PC-3 (cell line): ENCODE measurements around the gene RABGAP1L. TPM values are rescaled to one million over a fixed set of nuclear protein-coding genes. Genes with fewer than 3 reads are reported as not detected.

Source experiments
- ATAC-seq: fragments of 200-7000 bp; cut with Tn5 transposase; 2 replicates; pipeline ENCODE4 v1.9.1; 2020; ENCODE audit warnings: mild to moderate bottlenecking, moderate library complexity
- Bru-seq: library from RNA; stranded (reverse); fragments of 400-500 nt; gene quantifications from one replicate; lab custom pipeline; 2021; lab: Mats Ljungman, UMichigan
- BruChase-seq, 2 experiments: library from RNA; stranded (reverse); fragments of 400-500 nt; gene quantifications; one replicate each; lab custom pipeline; 2021; lab: Mats Ljungman, UMichigan
- BruUV-seq: library from RNA; stranded (reverse); fragments of 400-500 nt; replicated peaks from 2 replicates; lab custom pipeline; 2021; lab: Mats Ljungman, UMichigan
- CTCF ChIA-PET: fragments of 300-600 bp; sonication (Branson Sonifier 250); formaldehyde crosslinking; loops from one replicate; lab custom pipeline; 2022; ENCODE audit warnings: antibody characterized with exemption; lab: Charles Lee
- POLR2A ChIA-PET: fragments of 300-600 bp; sonication (Branson Sonifier 250); formaldehyde crosslinking; loops from one replicate; lab custom pipeline; 2022; ENCODE audit warnings: antibody characterized with exemption; ENCODE audit not compliant: unreplicated experiment; lab: Charles Lee
- DNase-seq: peaks from one replicate; pipeline ENCODE4 v3.0.0-alpha.2; 2015
- H2AFZ ChIP-seq: fragments of 300-600 bp; sonication (generic); 2 replicates; pipeline ENCODE4 v1.6.0; 2016; ENCODE audit warnings: antibody characterized with exemption, low read length
- H3F3A ChIP-seq: fragments of 300-600 bp; sonication (generic); one replicate; pipeline ENCODE4 v1.6.0; 2017; ENCODE audit warnings: antibody characterized with exemption, low read length, control low read depth, mild to moderate bottlenecking; ENCODE audit not compliant: unreplicated experiment
- H3K27ac ChIP-seq: fragments of 300-600 bp; sonication (generic); 2 replicates; pipeline ENCODE4 v1.5.1; 2016; ENCODE audit warnings: mild to moderate bottlenecking, low read length
- H3K27me3 ChIP-seq: fragments of 300-600 bp; sonication (generic); 2 replicates; pipeline ENCODE4 v1.6.1; 2016; ENCODE audit warnings: low read length, mixed read lengths
- H3K36me3 ChIP-seq: fragments of 300-600 bp; sonication (generic); 2 replicates; pipeline ENCODE4 v1.6.1; 2016; ENCODE audit warnings: low read depth, mixed run types, low read length, mixed read lengths
- H3K4me1 ChIP-seq: fragments of 300-600 bp; sonication (generic); 2 replicates; pipeline ENCODE4 v1.5.1; 2016; ENCODE audit warnings: low read length; ENCODE audit not compliant: insufficient read depth
- H3K4me2 ChIP-seq: fragments of 300-600 bp; sonication (generic); 2 replicates; pipeline ENCODE4 v1.6.0; 2016; ENCODE audit warnings: low read length
- H3K4me3 ChIP-seq: fragments of 300-600 bp; sonication (generic); 2 replicates; pipeline ENCODE4 v1.5.1; 2016; ENCODE audit warnings: mild to moderate bottlenecking, low read length, mixed read lengths
- H3K79me2 ChIP-seq: fragments of 300-600 bp; sonication (generic); 2 replicates; pipeline ENCODE4 v1.6.1; 2017; ENCODE audit warnings: low read length, mixed read lengths
- H3K9ac ChIP-seq: fragments of 300-600 bp; sonication (generic); 2 replicates; pipeline ENCODE4 v1.6.0; 2016; ENCODE audit warnings: mild to moderate bottlenecking, low read length
- H3K9me2 ChIP-seq: fragments of 300-600 bp; sonication (generic); replicated peaks from 2 replicates; pipeline ENCODE4 v1.6.1; 2016; ENCODE audit warnings: mixed run types, low read length, mixed read lengths
- H3K9me3 ChIP-seq: fragments of 300-600 bp; sonication (generic); 2 replicates; pipeline ENCODE4 v1.6.1; 2016; ENCODE audit warnings: low read length, mixed read lengths
- H4K20me1 ChIP-seq: fragments of 300-600 bp; sonication (generic); 2 replicates; pipeline ENCODE4 v1.6.1; 2016; ENCODE audit warnings: low read length, mixed read lengths
- CTCF ChIP-seq: fragments of 300-600 bp; sonication (generic); conservative IDR thresholded peaks from 2 replicates; pipeline ENCODE4 v1.5.1; 2017; ENCODE audit warnings: antibody characterized with exemption, low read depth, mild to moderate bottlenecking, low read length
- EZH2 ChIP-seq: fragments of 300-600 bp; sonication (generic); IDR thresholded peaks from one replicate; pipeline ENCODE4 v1.6.1; 2017; ENCODE audit warnings: antibody characterized with exemption, mild to moderate bottlenecking, low read length; ENCODE audit not compliant: unreplicated experiment
- EZH2phosphoT487 ChIP-seq: fragments of 300-600 bp; sonication (generic); IDR thresholded peaks from 2 replicates; pipeline ENCODE4 v1.6.1; 2018; ENCODE audit warnings: mild to moderate bottlenecking, antibody characterized with exemption, low read length, borderline replicate concordance
- intact Hi-C: fragments of 100-400 bp; cut with micrococcal nuclease; formaldehyde crosslinking; loops from 2 replicates; pipeline ENCODE4 v1.9.0; 2023
- long read RNA-seq: library from polyadenylated mRNA; unstranded; transcript quantifications from one replicate; pipeline ENCODE4 v2.0.0, GENCODE V29; 2021; ENCODE audit not compliant: unreplicated experiment
- total RNA-seq: library from RNA; depleted of rRNA; stranded (reverse); fragments of >200 nt; gene quantifications from 2 replicates; pipeline ENCODE4 v1.2.3, GENCODE V29; 2014; rRNA removed

RABGAP1L gene
- total RNA-seq (11.8 and 24.4 TPM in 2 replicates), Bru-seq, nascent RNA (percentile 59 among the genes with signal in this experiment), BruChase-seq, experiment 1, labeled RNA remaining after a 6-hour chase (percentile 51 among the genes with signal in this experiment), BruChase-seq, experiment 2, labeled RNA remaining after a 2-hour chase (percentile 57 among the genes with signal in this experiment)
- long read RNA-seq, partial matches to known transcripts = 0 of 15 reads
- long read RNA-seq, other reads (novel, unspliced or antisense) = 15 of 15 reads

GRCh38 chr1:174159252-174160108 lies at the start of gene RABGAP1L:
Gene RABGAP1L, plus strand, starts transcription at chr1:174159520.
- no TSS peak for BruUV-seq
- Histone ChIP-seq H3K4me1 (peaks cover 14% of the 10 kb centered on the region), H3K36me3 (no peaks in the 10 kb centered on the region), H3K27me3 (no peaks in the 10 kb centered on the region), H3K4me2 (peak within 1 kb of the TSS; percentile 95), H2AFZ (peak within 1 kb of the TSS; percentile 95), H4K20me1 (no peaks in the 10 kb centered on the region), H3K9me2 (no peaks in the 10 kb centered on the region), H3K79me2 (peaks cover 23% of the 10 kb centered on the region), H3K27ac (peak within 1 kb of the TSS; percentile 56), H3K9ac (peak within 1 kb of the TSS; percentile 81), H3K9me3 (no peaks in the 10 kb centered on the region), H3F3A (no peaks in the 10 kb centered on the region), H3K4me3 (peak within 1 kb of the TSS; percentile 96)
- DNase-seq = peak; percentile 90
- TF ChIP-seq CTCF (no peak), EZH2phosphoT487 (no peak), EZH2 (no peak)
- intact Hi-C loops = loop anchor here (5.0 to 10.0 kb wide), 2 partner anchors 58 to 145 kb away; no protein-coding TSS in a partner anchor
- ChIA-PET POLR2A (interaction anchor here (0.6 to 0.7 kb wide), 2 partner anchors 125 to 638 kb away, joined by 3 read pairs; no protein-coding TSS in a partner anchor), CTCF (no interaction called here)
- peak; percentile 81 for ATAC-seq

- Histone ChIP-seq H3K79me2 (no peaks in the 10 kb centered on the region), H3K27ac (no peak overlapping the region), H3K9ac (no peak overlapping the region), H3F3A (no peaks in the 10 kb centered on the region), H3K27me3 (no peaks in the 10 kb centered on the region), H3K9me2 (no peaks in the 10 kb centered on the region), H3K4me2 (no peak overlapping the region), H3K4me3 (no peak overlapping the region), H3K4me1 (no peaks in the 10 kb centered on the region), H2AFZ (no peak overlapping the region), H3K9me3 (no peaks in the 10 kb centered on the region), H3K36me3 (no peaks in the 10 kb centered on the region), H4K20me1 (no peaks in the 10 kb centered on the region)
- no peak for TF ChIP-seq CTCF
- TF ChIP-seq EZH2 = no peak
- TF ChIP-seq EZH2phosphoT487 = no peak
- ChIA-PET POLR2A (no interaction called here), CTCF (no interaction called here)
- intact Hi-C loops = no loop called here
- ATAC-seq (no peak), DNase-seq (no peak)
- no TSS peak for BruUV-seq
Observed at GRCh38 chr1:174110053-174110452, 49.3 kb upstream of the RABGAP1L start.
